Fibroblast of lung (primary cell): Measurements from ENCODE around the gene RAC3.

Experiments used
- CTCF ChIP-seq, 2 donors: IDR thresholded peaks in 1 of 2; conservative IDR thresholded peaks in 1 of 2; 1 replicate in 1 of 2; 2 replicates in 1 of 2; pipeline ENCODE4 v1.5.1; 2011 to 2012; ENCODE audit warnings: low read length in 2 of 2, control low read depth in 1 of 2, inconsistent platforms in 1 of 2, low read depth in 1 of 2, mild to moderate bottlenecking in 1 of 2
- EZH2 ChIP-seq: IDR thresholded peaks from 2 replicates; pipeline ENCODE4 v1.5.1; 2012; ENCODE audit warnings: low read length, control low read depth, mild to moderate bottlenecking; ENCODE audit errors: missing control alignments

GRCh38 chr17:82081546-82081945 is 50.1 kb downstream of the RAC3 start:
- TF ChIP-seq CTCF (conservative IDR thresholded peaks at IDR 0.05 in 1 of 2, IDR thresholded peaks at IDR 0.05 in 1 of 2; ENCODE audit: low read depth in 1 of 2, low read length in 2 of 2) (no peak), EZH2 (no peak)
